GM12878 (cell line): ENCODE measurements around the gene SYT1. TPM values are rescaled to one million over a fixed set of nuclear protein-coding genes. Genes with fewer than 3 reads are reported as not detected.

Source experiments
- ATAC-seq: fragments of 200-7000 bp; cut with Tn5 transposase; 3 replicates; pipeline ENCODE4 v1.9.1; 2020; ENCODE audit warnings: mild to moderate bottlenecking, moderate library complexity
- BruUV-seq: library from RNA; stranded (reverse); fragments of 400-500 nt; replicated peaks from 2 replicates; lab custom pipeline; 2021; lab: Mats Ljungman, UMichigan
- CTCF ChIA-PET: fragments of 300-600 bp; sonication (Branson Sonifier 250); formaldehyde crosslinking; extraction: SDS; loops from one replicate; lab custom pipeline; 2021; ENCODE audit warnings: inconsistent platforms; lab: Yijun Ruan, JAX
- POLR2A ChIA-PET: fragments of 350-600 bp; formaldehyde crosslinking; extraction: SDS; loops from one replicate; lab custom pipeline; 2021; ENCODE audit warnings: inconsistent platforms; lab: Charles Lee
- RAD21 ChIA-PET: fragments of 300-600 bp; sonication (Branson Sonifier 250); formaldehyde crosslinking; loops from one replicate; lab custom pipeline; 2023; ENCODE audit warnings: antibody characterized with exemption; ENCODE audit not compliant: unreplicated experiment; lab: Charles Lee
- SMC1A ChIA-PET: fragments of 300-600 bp; sonication (Branson Sonifier 250); formaldehyde crosslinking; loops from one replicate; lab custom pipeline; 2023; ENCODE audit not compliant: unreplicated experiment, uncharacterized antibody; lab: Charles Lee
- DNase-seq: peaks from one replicate; pipeline ENCODE4 v3.0.0-alpha.2; 2011; ENCODE audit warnings: low read depth, low spot score
- FAIRE-seq: peaks from 3 replicates; lab custom pipeline; 2011; peaks lifted over from hg19 to GRCh38; lab: Jason Lieb, UNC
- H2AFZ ChIP-seq: 2 replicates; pipeline ENCODE4 v1.6.0; 2011; ENCODE audit warnings: low read depth, low read length, control low read depth; ENCODE audit not compliant: control insufficient read depth
- H3K27ac ChIP-seq: 2 replicates; pipeline ENCODE4 v1.5.1; 2011; ENCODE audit warnings: control low read depth; ENCODE audit not compliant: control insufficient read depth, insufficient read depth
- H3K27me3 ChIP-seq, 2 experiments: replicated peaks in 1 of 2; 2 replicates each; pipeline versions ENCODE4 v1.6.0 to v1.6.1; 2011; ENCODE audit warnings: low read length in 1 of 2; ENCODE audit not compliant: control insufficient read depth in 2 of 2, insufficient read depth in 2 of 2
- H3K36me3 ChIP-seq, 2 experiments: 2 replicates each; pipeline ENCODE4 v1.5.1; 2011; ENCODE audit warnings: low read length in 1 of 2; ENCODE audit not compliant: control insufficient read depth in 2 of 2, insufficient read depth in 2 of 2
- H3K4me1 ChIP-seq: 2 replicates; pipeline ENCODE4 v1.6.1; 2011; ENCODE audit warnings: mild to moderate bottlenecking, low read length, moderate library complexity, mixed read lengths; ENCODE audit not compliant: control insufficient read depth, insufficient read depth
- H3K4me2 ChIP-seq: 2 replicates; pipeline ENCODE4 v1.6.0; 2011; ENCODE audit warnings: control low read depth; ENCODE audit not compliant: control insufficient read depth, insufficient read depth
- H3K4me3 ChIP-seq: fragments of 200-600 bp; sonication (generic); 2 replicates; pipeline ENCODE4 v1.5.1; 2016
- H3K79me2 ChIP-seq: 2 replicates; pipeline ENCODE4 v1.6.0; 2011; ENCODE audit warnings: low read length; ENCODE audit not compliant: control insufficient read depth, insufficient read depth
- H3K9ac ChIP-seq: 2 replicates; pipeline ENCODE4 v1.8.0; 2011; ENCODE audit warnings: low read length, control low read depth, mixed read lengths; ENCODE audit not compliant: control insufficient read depth, insufficient read depth
- H3K9me3 ChIP-seq: replicated peaks from 3 replicates; pipeline ENCODE4 v1.5.1; 2011; ENCODE audit warnings: mild to moderate bottlenecking, low read length; ENCODE audit not compliant: control insufficient read depth, insufficient read depth
- H4K20me1 ChIP-seq: 2 replicates; pipeline ENCODE4 v1.6.0; 2011; ENCODE audit not compliant: control insufficient read depth, insufficient read depth
- BRCA1 ChIP-seq: IDR thresholded peaks from 2 replicates; pipeline ENCODE4 v1.6.1; 2011; ENCODE audit warnings: low read depth, low read length, improper control_type of control experiment
- FOXM1 ChIP-seq: IDR thresholded peaks from 2 replicates; pipeline ENCODE4 v1.6.1; 2012; ENCODE audit warnings: low read depth, mild to moderate bottlenecking, inconsistent platforms, low read length, moderate library complexity
- NFYB ChIP-seq: IDR thresholded peaks from 2 replicates; pipeline ENCODE4 v1.6.1; 2011; ENCODE audit warnings: low read depth, mild to moderate bottlenecking, low read length, improper control_type of control experiment, moderate library complexity; ENCODE audit not compliant: insufficient read depth
- NR2C2 ChIP-seq: IDR thresholded peaks from 2 replicates; pipeline ENCODE4 v1.6.1; 2011; ENCODE audit warnings: borderline replicate concordance, low read depth; ENCODE audit not compliant: control insufficient read depth, insufficient read length
- RAD21 ChIP-seq: IDR thresholded peaks from 2 replicates; pipeline ENCODE4 v1.6.1; 2011; ENCODE audit warnings: mild to moderate bottlenecking, low read depth, low read length, moderate library complexity; ENCODE audit not compliant: insufficient read depth
- SMC3 ChIP-seq: IDR thresholded peaks from 2 replicates; pipeline ENCODE4 v1.6.1; 2011; ENCODE audit warnings: low read length, improper control_type of control experiment, borderline replicate concordance
- SPI1 ChIP-seq: IDR thresholded peaks from 2 replicates; pipeline ENCODE4 v1.6.1; 2011; ENCODE audit warnings: low read depth, mild to moderate bottlenecking, low read length, moderate library complexity, borderline replicate concordance; ENCODE audit not compliant: insufficient read depth
- SUPT20H ChIP-seq: IDR thresholded peaks from 2 replicates; pipeline ENCODE4 v1.6.1; 2011; ENCODE audit warnings: low read depth, mild to moderate bottlenecking, low read length, moderate library complexity, borderline replicate concordance; ENCODE audit not compliant: control insufficient read depth
- WGBS: methylation state at CpG from one replicate; pipeline ENCODE4 v1.1.6; 2016; ENCODE audit warnings: low lambda C conversion rate; ENCODE audit not compliant: insufficient replicate concordance, insufficient coverage; ENCODE audit errors: missing lambda C conversion rate; 5-methylcytosine and 5-hydroxymethylcytosine counted together
- in situ Hi-C: fragments of 300-500 bp; cut with MboI; formaldehyde crosslinking; loops from 9 replicates; pipeline ENCODE4 v1.14.3; 2018; ENCODE audit warnings: mixed read lengths
- intact Hi-C: fragments of 100-400 bp; cut with micrococcal nuclease; formaldehyde crosslinking; loops from one replicate; pipeline ENCODE4 v1.14.2; 2022; ENCODE audit not compliant: unreplicated experiment
- polyA plus RNA-seq, 11 experiments: library from polyadenylated mRNA; depleted of rRNA in 4 of 11; unstranded in 6 of 11; stranded (reverse) in 5 of 11; fragments of >200 nt; fragmentation: Nextera tagmentation in 4 of 11; fragmentation: Illumina TruSeq in 1 of 11; extraction: Ambion mirVana in 4 of 11; extraction: Trizol in 1 of 11; gene quantifications; 1 replicate in 1 of 11; 2 replicates in 10 of 11; pipeline versions ENCODE4 v1.2.1 to v1.2.3, GENCODE V29; 2011 to 2016; ENCODE audit warnings: inconsistent platforms in 2 of 11, missing spikeins in 2 of 11, low read depth in 1 of 11
- total RNA-seq, 4 experiments: library from RNA; depleted of rRNA in 3 of 4; stranded (reverse); fragments of >200 nt in 3 of 4; fragmentation: Illumina TruSeq in 1 of 4; extraction: Trizol in 1 of 4; gene quantifications; 2 replicates each; pipeline versions ENCODE4 v1.2.1 to v1.2.3, GENCODE V29; 2013 to 2021
- TF ChIP-seq, protein P1 (sequence below), 3 experiments: IDR thresholded peaks in 2 of 3; conservative IDR thresholded peaks in 1 of 3; 2 replicates each; pipeline ENCODE4 v1.5.1; 2011; ENCODE audit warnings: low read depth in 3 of 3, low read length in 3 of 3, mild to moderate bottlenecking in 3 of 3, control low read depth in 2 of 3, moderate library complexity in 2 of 3, inconsistent platforms in 1 of 3, mixed read lengths in 1 of 3; ENCODE audit not compliant: control insufficient read depth in 2 of 3, insufficient read depth in 1 of 3; ENCODE audit errors: extremely low read depth in 1 of 3

SYT1 gene
- total and polyA plus RNA-seq, 10 of the 15 experiments (the other 5 are each of a cell fraction or from before 2014, with no cell fraction given) = 0.10 to 0.28 TPM; not detected in 8

DNA sequence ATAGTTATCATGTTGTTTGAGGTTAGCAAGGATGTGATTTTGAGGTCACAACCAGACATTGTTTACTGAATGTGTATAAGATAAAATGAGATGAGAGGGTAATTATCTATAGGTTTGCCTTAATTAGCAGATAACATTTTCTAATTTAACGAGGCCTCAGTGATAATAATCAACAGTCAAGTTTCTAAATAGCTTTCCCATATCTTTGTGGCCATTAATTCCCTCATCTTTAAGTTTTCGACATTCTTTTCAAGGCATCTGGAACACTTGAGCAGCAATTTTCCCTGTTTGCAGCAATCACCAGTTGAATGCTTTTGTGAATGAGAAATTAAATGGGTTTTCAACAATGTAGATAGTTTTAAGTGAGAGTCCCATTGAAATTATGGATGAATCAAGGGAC is 304.1 kb downstream of the SYT1 start (continued):
- no peak for TF ChIP-seq BRCA1
- TF ChIP-seq SPI1 = no peak
- no peak for TF ChIP-seq FOXM1
- no peak for TF ChIP-seq NR2C2

DNA sequence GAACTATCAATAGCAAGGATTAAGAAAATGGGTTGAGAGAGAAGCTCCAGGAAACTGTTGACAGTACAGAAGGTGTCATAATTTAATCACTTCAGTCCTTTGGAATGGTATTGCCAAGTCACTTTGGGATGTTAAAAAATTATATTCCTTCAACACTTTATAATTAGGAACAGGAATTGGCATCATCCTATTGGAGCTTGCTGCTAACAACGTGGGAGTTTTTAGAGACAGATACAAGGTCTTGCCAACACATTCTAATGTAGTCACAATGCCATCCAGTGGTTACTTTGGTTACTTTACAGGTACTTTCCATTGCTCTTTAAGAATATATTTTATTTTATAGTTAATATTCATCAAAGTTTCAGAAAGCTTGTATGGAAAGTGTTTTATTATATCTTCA is 310.1 kb downstream of the SYT1 start:
- H3K27ac ChIP-seq = no peak overlapping the region
- SMC1A ChIA-PET = interaction anchor here (0.6 to 2.0 kb wide), 25 partner anchors 9 to 1029 kb away, joined by 3 to 12 read pairs (median 3); no protein-coding TSS in a partner anchor
- no peak overlapping the region for H3K9ac ChIP-seq
- H3K9me3 ChIP-seq = no peaks in the 10 kb centered on the region
- no TSS peak for BruUV-seq
- intact Hi-C loops = loop anchor here (1.0 to 5.0 kb wide), 3 partner anchors 612 to 947 kb away; no protein-coding TSS in a partner anchor
- no peaks in the 10 kb centered on the region for H3K27me3 ChIP-seq
- H3K4me2 ChIP-seq = no peak overlapping the region
- H4K20me1 ChIP-seq = no peaks in the 10 kb centered on the region
- peak; percentile 23 for FAIRE-seq
- CTCF ChIA-PET = interaction anchor here (0.5 to 2.8 kb wide), 27 partner anchors 9 to 1028 kb away, joined by 3 to 26 read pairs (median 4); no protein-coding TSS in a partner anchor
- 0% methylated on average over 1 of the region's 1 CpG for WGBS
- ATAC-seq = peak; percentile 86
- no peaks in the 10 kb centered on the region for H3K79me2 ChIP-seq
- no peaks in the 10 kb centered on the region for H3K4me1 ChIP-seq
- POLR2A ChIA-PET = no interaction called here
- DNase-seq = no peak
- in situ Hi-C loops = no loop called here
- H2AFZ ChIP-seq = no peak overlapping the region
- H3K36me3 ChIP-seq = no peaks in the 10 kb centered on the region
- RAD21 ChIA-PET = interaction anchor here (0.6 to 2.3 kb wide), 12 partner anchors 43 to 1029 kb away, joined by 3 to 14 read pairs (median 3); no protein-coding TSS in a partner anchor
- H3K4me3 ChIP-seq = no peak overlapping the region
- peak; percentile 33; the same call in 1 of the 2 replicates for TF ChIP-seq SMC3
- peak; percentile 56 for TF ChIP-seq RAD21
- TF ChIP-seq, protein P1, sequence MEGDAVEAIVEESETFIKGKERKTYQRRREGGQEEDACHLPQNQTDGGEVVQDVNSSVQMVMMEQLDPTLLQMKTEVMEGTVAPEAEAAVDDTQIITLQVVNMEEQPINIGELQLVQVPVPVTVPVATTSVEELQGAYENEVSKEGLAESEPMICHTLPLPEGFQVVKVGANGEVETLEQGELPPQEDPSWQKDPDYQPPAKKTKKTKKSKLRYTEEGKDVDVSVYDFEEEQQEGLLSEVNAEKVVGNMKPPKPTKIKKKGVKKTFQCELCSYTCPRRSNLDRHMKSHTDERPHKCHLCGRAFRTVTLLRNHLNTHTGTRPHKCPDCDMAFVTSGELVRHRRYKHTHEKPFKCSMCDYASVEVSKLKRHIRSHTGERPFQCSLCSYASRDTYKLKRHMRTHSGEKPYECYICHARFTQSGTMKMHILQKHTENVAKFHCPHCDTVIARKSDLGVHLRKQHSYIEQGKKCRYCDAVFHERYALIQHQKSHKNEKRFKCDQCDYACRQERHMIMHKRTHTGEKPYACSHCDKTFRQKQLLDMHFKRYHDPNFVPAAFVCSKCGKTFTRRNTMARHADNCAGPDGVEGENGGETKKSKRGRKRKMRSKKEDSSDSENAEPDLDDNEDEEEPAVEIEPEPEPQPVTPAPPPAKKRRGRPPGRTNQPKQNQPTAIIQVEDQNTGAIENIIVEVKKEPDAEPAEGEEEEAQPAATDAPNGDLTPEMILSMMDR (IDR thresholded peaks at IDR 0.05 in 2 of 3, conservative IDR thresholded peaks at IDR 0.05 in 1 of 3; ENCODE audit: control insufficient read depth in 2 of 3, extremely low read depth in 1 of 3, insufficient read depth in 1 of 3, low read depth in 3 of 3, low read length in 3 of 3) = peak in 2 of 3 experiments; percentile 14 to 51; a peak in 1 of 6 replicates
- no peak for TF ChIP-seq NFYB
- no peak for TF ChIP-seq SUPT20H
- TF ChIP-seq, all 136 proteins: peak for 3
